ENCODE results near the gene EFNA5. TPM values are rescaled to one million over a fixed set of nuclear protein-coding genes. Genes with fewer than 3 reads are reported as not detected.

Gene EFNA5
- total RNA-seq, 1 experiment from 2014 or later, result 0.22 TPM

GRCh38 chr5:107630184-107630583 lies 40.6 kb downstream of the EFNA5 start:
- Histone ChIP-seq H3K4me2 (ENCODE audit: low read length) (no peak overlapping the region), H3K9me2 (ENCODE audit: insufficient read depth) (no peaks in the 10 kb centered on the region), H3K4me1 (ENCODE audit: control insufficient read depth in 1 of 2, insufficient read depth in 2 of 2, low read length in 2 of 2) (no peaks in the 10 kb centered on the region), H3K4me3 (replicated peaks in 1 of 2; ENCODE audit: low read depth in 1 of 2, low read length in 2 of 2) (no peak overlapping the region), H3K27ac (ENCODE audit: low read depth, low read length) (no peak overlapping the region), H3K79me2 (ENCODE audit: insufficient read depth, low read length) (no peaks in the 10 kb centered on the region), H3K36me3 (ENCODE audit: control insufficient read depth in 1 of 2, insufficient read depth in 2 of 2, low read length in 2 of 2) (no peaks in the 10 kb centered on the region), H3K9me3 (ENCODE audit: control insufficient read depth in 1 of 2, insufficient read depth in 1 of 2, low read depth in 1 of 2, low read length in 2 of 2) (no peaks in the 10 kb centered on the region), H3K9ac (ENCODE audit: low read length) (no peak overlapping the region), H3K27me3 (ENCODE audit: insufficient read depth, low read length) (no peaks in the 10 kb centered on the region), H4K20me1 (ENCODE audit: insufficient read depth) (no peaks in the 10 kb centered on the region), H2AFZ (ENCODE audit: low read depth, low read length, poor library complexity, severe bottlenecking) (no peak overlapping the region)
- RAD21 ChIA-PET (ENCODE audit: low non-redundant PET in 1 of 2, low total read pairs in 2 of 2, uncharacterized antibody in 2 of 2, unreplicated experiment in 2 of 2), result no interaction called here
- BruUV-seq (replicated peaks), result no TSS peak
- POLR2A ChIA-PET, result interaction anchor here (0.9 kb wide), 1 partner anchor 15 kb away, joined by 3 read pairs; no protein-coding TSS in a partner anchor
- CTCF ChIA-PET, result no interaction called here
- intact Hi-C loops (cut with micrococcal nuclease), result loop anchor here (5.0 kb wide), 1 partner anchor 893 kb away; no protein-coding TSS in a partner anchor
- no peak for DNase-seq (ENCODE audit: low read depth, low spot score)
- TF ChIP-seq POLR2AphosphoS5 (IDR thresholded peaks at IDR 0.05; ENCODE audit: low read depth, low read length), result no peak
- TF ChIP-seq ZBTB33 (IDR thresholded peaks at IDR 0.05; ENCODE audit: extremely low read depth, insufficient replicate concordance, low read length), result no peak
- no peak for TF ChIP-seq RAD21 (IDR thresholded peaks at IDR 0.05; ENCODE audit: low read depth)
- no peak for TF ChIP-seq EZH2 (IDR thresholded peaks at IDR 0.05)
- no peak for TF ChIP-seq ZFX (IDR thresholded peaks at IDR 0.05)
- TF ChIP-seq EZH2phosphoT487 (IDR thresholded peaks at IDR 0.05; ENCODE audit: borderline replicate concordance), result no peak
- TF ChIP-seq FOSL1 (IDR thresholded peaks at IDR 0.05; ENCODE audit: low read depth), result no peak
- no peak for TF ChIP-seq YY1 (IDR thresholded peaks at IDR 0.05; ENCODE audit: extremely low read depth, insufficient replicate concordance, low read depth, low read length)
- no peak for ATAC-seq

- H3K4me3 ChIP-seq (replicated peaks in 1 of 2; ENCODE audit: low read depth in 1 of 2, low read length in 2 of 2), result no peak overlapping the region
- H3K79me2 ChIP-seq (ENCODE audit: insufficient read depth, low read length), result no peaks in the 10 kb centered on the region
- no peak for ATAC-seq
- no peak overlapping the region for H3K27ac ChIP-seq (ENCODE audit: low read depth, low read length)
- no peaks in the 10 kb centered on the region for H3K27me3 ChIP-seq (ENCODE audit: insufficient read depth, low read length)
- ChIA-PET RAD21 (ENCODE audit: low non-redundant PET in 1 of 2, low total read pairs in 2 of 2, uncharacterized antibody in 2 of 2, unreplicated experiment in 2 of 2) (no interaction called here), CTCF (no interaction called here), POLR2A (no interaction called here)
- H3K36me3 ChIP-seq (ENCODE audit: control insufficient read depth in 1 of 2, insufficient read depth in 2 of 2, low read length in 2 of 2), result no peaks in the 10 kb centered on the region
- H3K4me1 ChIP-seq (ENCODE audit: control insufficient read depth in 1 of 2, insufficient read depth in 2 of 2, low read length in 2 of 2), result no peaks in the 10 kb centered on the region
- no TSS peak for BruUV-seq (replicated peaks)
- no peaks in the 10 kb centered on the region for H4K20me1 ChIP-seq (ENCODE audit: insufficient read depth)
- no peaks in the 10 kb centered on the region for H3K9me2 ChIP-seq (ENCODE audit: insufficient read depth)
- H3K4me2 ChIP-seq (ENCODE audit: low read length), result no peak overlapping the region
- H2AFZ ChIP-seq (ENCODE audit: low read depth, low read length, poor library complexity, severe bottlenecking), result peak overlapping the region; percentile 67
- no peak overlapping the region for H3K9ac ChIP-seq (ENCODE audit: low read length)
- DNase-seq (ENCODE audit: low read depth, low spot score), result no peak
- TF ChIP-seq CEBPB (IDR thresholded peaks at IDR 0.05; ENCODE audit: low read depth) (no peak), RAD21 (IDR thresholded peaks at IDR 0.05; ENCODE audit: low read depth) (no peak), SP1 (IDR thresholded peaks at IDR 0.05; ENCODE audit: low read depth) (no peak), SIN3A (IDR thresholded peaks at IDR 0.05; ENCODE audit: low read depth) (no peak), ATF3 (IDR thresholded peaks at IDR 0.05) (no peak), ZNF274 (IDR thresholded peaks at IDR 0.05; ENCODE audit: low read depth, low read length) (no peak), MAX (IDR thresholded peaks at IDR 0.05) (no peak), YY1 (IDR thresholded peaks at IDR 0.05; ENCODE audit: extremely low read depth, insufficient replicate concordance, low read depth, low read length) (no peak), EZH2phosphoT487 (IDR thresholded peaks at IDR 0.05; ENCODE audit: borderline replicate concordance) (no peak), ZFX (IDR thresholded peaks at IDR 0.05) (no peak), ZBTB33 (IDR thresholded peaks at IDR 0.05; ENCODE audit: extremely low read depth, insufficient replicate concordance, low read length) (no peak)
- intact Hi-C loops (cut with micrococcal nuclease), result no loop called here
- H3K9me3 ChIP-seq (ENCODE audit: control insufficient read depth in 1 of 2, insufficient read depth in 1 of 2, low read depth in 1 of 2, low read length in 2 of 2), result no peaks in the 10 kb centered on the region
These were observed 46.5 kb downstream of the EFNA5 start for GRCh38 chr5:107624235-107624634.
